ENCODE measurements around the gene CSNK1G1. TPM values are rescaled to one million over a fixed set of nuclear protein-coding genes. Genes with fewer than 3 reads are reported as not detected.
"Not testable (repeated sequence)": the region's sequence is repeated elsewhere in the genome, so short reads cannot be mapped to it uniquely, and the experiment has no call there.

Gene CSNK1G1
- total RNA-seq, 1 donor from 2014 or later: 6.0 TPM

DNA sequence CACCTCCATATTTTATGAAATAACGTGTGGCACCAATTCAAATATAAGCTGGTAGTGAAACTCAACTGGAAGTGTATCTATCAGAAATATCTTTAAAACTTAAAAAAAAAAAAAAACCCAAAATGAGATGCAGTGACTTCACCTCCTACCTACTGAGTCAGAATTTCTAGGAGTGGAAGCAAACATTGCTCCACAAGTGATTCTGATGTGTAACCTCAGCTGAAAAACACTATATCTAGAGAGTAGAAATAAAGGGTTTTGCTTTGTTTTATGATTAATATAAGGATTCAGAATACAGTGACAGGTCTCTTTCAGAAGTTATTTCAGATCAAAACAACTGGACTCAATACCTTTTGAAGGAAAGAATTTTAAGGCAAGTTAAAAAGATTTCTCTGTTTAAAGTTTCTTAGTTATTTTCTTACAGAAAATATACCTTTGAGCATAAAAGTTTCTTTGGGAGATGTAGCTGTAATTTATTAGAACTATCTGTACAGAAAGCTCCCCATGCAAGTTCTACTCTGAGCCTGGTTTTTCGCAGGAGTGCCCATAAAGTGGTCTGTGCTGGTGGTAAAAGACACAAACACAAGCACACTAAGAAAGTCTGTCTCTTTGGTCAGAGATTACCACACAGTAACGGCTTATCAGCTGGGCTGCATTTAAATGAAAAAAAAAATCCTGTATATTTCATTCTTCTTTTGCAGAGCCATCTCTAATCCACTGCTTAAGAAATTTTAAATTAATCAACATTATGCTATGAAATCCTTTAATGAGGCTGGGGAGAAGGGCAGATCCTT is 133.2 kb downstream of the CSNK1G1 start:
- no peak for ATAC-seq (ENCODE audit: poor library complexity)

DNA sequence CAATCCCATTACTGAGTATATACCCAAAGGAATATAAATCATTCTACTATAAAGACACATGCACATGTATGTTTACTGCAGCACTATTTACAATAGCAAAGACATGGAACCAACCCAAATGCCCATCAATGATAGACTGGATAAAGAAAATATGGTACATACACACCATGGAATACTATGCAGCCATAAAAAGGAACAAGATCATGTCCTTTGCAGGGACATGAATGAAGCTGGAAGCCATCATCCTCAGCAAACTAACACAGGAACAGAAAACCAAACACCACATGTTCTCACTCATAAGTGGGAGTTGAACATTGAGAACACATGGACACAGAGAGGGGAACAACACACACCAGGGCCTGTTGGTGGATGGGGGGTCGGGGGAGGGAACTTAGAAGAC is 134.1 kb downstream of the CSNK1G1 start:
- intact Hi-C loops (cut with DNase I); ATAC-seq (ENCODE audit: poor library complexity); DNase-seq: not testable (repeated sequence)

More for the DNA sequence above, 133.2 kb downstream of the CSNK1G1 start:
- no peak for DNase-seq
- intact Hi-C loops (cut with DNase I): no loop called here

GRCh38 chr15:64217429-64217750 is 138.6 kb downstream of the CSNK1G1 start:
- intact Hi-C loops (cut with DNase I): loop anchor here (10.0 kb wide), 1 partner anchor 467 kb away; no protein-coding TSS in a partner anchor
- ATAC-seq (ENCODE audit: poor library complexity); DNase-seq: not testable (repeated sequence)

DNA sequence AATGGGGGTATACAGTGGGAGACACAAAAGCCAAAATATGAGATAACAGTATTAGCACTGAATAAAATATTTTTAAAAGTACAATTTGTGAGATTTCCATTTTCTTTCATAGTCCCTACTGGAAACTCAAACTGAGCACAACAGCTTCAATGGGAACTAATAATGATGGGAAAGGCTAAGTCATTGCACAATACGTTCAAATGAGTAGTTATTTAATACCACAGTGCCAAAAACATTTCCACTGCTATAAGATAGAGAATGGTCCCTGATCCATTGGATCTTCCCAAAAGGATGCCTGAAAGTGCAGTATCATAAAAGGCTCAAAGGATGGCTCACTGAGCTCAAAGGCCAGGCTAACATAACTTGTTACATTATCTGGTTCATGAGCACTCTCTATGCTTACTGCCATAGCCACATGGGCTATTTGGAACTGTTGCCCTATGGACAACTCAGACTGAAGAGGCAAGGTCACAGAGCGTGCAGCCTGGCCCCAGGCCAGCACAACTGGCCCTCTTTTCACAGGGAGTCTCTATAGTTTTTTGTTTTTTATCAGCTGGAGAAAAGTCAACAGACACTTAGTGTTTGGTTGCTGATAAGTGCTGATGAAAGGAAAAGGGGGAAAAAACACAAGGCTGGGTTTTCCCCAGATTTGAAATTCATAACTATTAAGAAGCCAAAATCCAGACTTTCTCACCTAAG is 139.1 kb downstream of the CSNK1G1 start:
- ATAC-seq (ENCODE audit: poor library complexity) (peak; percentile 56), DNase-seq (peak; percentile 59)
- intact Hi-C loops (cut with DNase I): loop anchor here (10.0 kb wide), 1 partner anchor 468 kb away; no protein-coding TSS in a partner anchor

- DNase-seq (no peak), ATAC-seq (ENCODE audit: poor library complexity) (no peak)
- intact Hi-C loops (cut with DNase I): loop anchor here (10.0 kb wide), 1 partner anchor 469 kb away; no protein-coding TSS in a partner anchor
Measured at GRCh38 chr15:64216196-64216595, 139.8 kb downstream of the CSNK1G1 start.

DNA sequence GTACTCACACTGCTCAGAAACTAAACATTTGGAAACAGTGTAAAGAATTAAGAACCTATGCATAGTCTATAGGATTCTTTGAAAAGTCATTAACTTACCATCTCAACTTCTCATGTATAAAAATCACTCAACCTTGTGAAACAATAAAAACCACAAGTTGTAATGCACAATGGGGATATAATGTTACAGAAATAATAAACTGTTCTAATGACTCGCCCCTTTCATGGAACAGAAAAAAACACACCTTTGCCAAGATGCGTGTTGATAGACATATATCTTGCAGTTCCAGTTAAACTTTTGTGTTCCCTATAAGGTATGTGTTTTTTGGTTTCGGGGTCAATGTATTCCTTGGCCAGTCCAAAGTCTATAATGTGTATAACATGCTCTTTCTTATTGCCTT is 142.3 kb downstream of the CSNK1G1 start:
- intact Hi-C loops (cut with DNase I): loop anchor here (10.0 kb wide), 1 partner anchor 471 kb away; no protein-coding TSS in a partner anchor
- no peak for ATAC-seq (ENCODE audit: poor library complexity)
- DNase-seq: no peak

GRCh38 chr15:64211696-64212095 is 144.3 kb downstream of the CSNK1G1 start:
- intact Hi-C loops (cut with DNase I): loop anchor here (10.0 kb wide), 1 partner anchor 473 kb away; no protein-coding TSS in a partner anchor
- ATAC-seq (ENCODE audit: poor library complexity) (no peak), DNase-seq (no peak)

- ATAC-seq (ENCODE audit: poor library complexity): no peak
- intact Hi-C loops (cut with DNase I): loop anchor here (10.0 kb wide), 1 partner anchor 474 kb away; no protein-coding TSS in a partner anchor
- no peak for DNase-seq
Measured at GRCh38 chr15:64210371-64210770, 145.6 kb downstream of the CSNK1G1 start.

- ATAC-seq (ENCODE audit: poor library complexity) (no peak), DNase-seq (no peak)
- intact Hi-C loops (cut with DNase I): loop anchor here (10.0 kb wide), 1 partner anchor 475 kb away; no protein-coding TSS in a partner anchor
Measured at GRCh38 chr15:64209680-64210334, 146.2 kb downstream of the CSNK1G1 start.

GRCh38 chr15:64205202-64205601 is 150.8 kb downstream of the CSNK1G1 start:
- intact Hi-C loops (cut with DNase I): no loop called here
- no peak for DNase-seq
- no peak for ATAC-seq (ENCODE audit: poor library complexity)

DNA sequence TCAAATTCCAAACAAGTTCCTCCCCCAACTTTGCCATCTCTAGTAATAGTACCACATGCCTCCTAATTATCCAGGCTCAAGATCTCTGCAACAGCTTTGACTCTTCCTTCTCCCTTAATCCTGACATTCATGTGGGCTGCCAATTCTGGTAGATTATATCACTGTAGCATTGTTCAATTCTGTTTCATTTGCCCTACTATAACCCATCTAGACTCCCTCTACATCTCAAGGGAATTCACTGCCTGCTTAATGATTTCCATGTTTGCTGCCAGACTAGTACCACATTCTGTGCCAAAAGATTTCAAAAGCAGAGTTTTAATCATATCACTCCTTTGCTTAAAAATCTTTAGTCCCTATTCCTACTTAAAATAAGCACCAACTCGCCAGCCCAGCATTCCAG is 158.5 kb downstream of the CSNK1G1 start:
- ATAC-seq (ENCODE audit: poor library complexity) (peak; percentile 15), DNase-seq (no peak)
- intact Hi-C loops (cut with DNase I): no loop called here

DNA sequence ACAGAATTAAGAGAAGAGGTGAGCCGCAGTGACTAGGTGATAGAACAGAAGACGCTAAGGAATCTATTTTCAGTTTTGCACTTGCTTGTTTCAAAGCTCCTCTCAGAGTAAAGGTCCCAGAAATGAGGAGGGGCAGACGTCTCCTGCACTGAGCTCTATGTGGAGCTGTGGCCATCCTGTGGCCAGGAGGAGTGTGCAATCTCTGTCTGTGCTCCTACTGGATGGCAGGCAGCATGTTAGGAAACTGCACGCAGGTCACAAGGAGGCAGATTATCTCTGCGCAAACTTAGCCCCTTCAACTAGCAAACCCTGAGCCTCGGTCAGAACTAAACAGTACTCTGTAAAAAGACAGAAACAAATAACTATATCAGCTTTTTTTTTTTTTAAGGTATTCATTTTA is 162.0 kb downstream of the CSNK1G1 start:
- intact Hi-C loops (cut with DNase I): no loop called here
- DNase-seq (no peak), ATAC-seq (ENCODE audit: poor library complexity) (no peak)

DNA sequence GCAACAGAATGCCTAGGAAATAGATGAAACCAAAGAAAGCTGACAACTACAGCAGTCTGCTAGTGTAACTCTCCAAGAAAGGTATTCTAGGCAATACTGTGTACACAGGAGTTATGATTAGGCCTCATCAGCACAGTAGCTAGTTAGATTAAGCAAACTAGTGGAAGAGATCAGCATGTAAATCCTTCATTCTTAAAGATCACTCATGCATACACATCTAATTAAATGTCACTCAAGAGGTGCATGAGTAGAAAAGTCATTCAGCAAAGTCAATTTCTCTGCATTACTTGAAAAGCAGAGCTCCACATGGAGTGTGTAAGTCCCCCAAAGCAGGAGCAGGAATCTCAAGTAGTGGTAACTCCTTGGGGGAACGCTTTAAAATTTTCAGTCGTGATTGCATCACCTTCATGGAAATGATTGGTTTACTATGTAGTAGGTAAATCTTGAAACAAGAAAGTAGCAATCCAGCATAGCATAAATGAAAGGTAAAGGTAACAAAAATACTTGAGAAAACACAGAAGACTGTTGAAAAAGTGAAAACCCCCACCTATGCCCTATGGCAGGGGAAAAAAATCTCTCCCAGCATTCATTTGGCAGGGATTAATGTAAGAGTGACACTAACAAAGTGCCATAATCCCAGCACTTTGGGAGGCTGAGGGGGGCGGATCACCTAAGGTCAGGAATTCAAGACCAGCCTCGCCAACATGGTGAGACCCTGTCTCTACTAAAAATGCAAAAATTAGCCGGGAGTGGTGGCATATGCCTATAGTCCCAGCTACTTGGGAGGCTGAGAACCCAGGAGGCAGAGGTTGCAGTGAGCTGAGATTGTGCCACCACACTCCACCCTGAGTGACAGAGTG is 163.8 kb downstream of the CSNK1G1 start:
- DNase-seq: no peak
- ATAC-seq (ENCODE audit: poor library complexity): no peak
- intact Hi-C loops (cut with DNase I): no loop called here

- DNase-seq (no peak), ATAC-seq (ENCODE audit: poor library complexity) (no peak)
Measured at GRCh38 chr15:64187396-64188191, 168.4 kb downstream of the CSNK1G1 start.

DNA sequence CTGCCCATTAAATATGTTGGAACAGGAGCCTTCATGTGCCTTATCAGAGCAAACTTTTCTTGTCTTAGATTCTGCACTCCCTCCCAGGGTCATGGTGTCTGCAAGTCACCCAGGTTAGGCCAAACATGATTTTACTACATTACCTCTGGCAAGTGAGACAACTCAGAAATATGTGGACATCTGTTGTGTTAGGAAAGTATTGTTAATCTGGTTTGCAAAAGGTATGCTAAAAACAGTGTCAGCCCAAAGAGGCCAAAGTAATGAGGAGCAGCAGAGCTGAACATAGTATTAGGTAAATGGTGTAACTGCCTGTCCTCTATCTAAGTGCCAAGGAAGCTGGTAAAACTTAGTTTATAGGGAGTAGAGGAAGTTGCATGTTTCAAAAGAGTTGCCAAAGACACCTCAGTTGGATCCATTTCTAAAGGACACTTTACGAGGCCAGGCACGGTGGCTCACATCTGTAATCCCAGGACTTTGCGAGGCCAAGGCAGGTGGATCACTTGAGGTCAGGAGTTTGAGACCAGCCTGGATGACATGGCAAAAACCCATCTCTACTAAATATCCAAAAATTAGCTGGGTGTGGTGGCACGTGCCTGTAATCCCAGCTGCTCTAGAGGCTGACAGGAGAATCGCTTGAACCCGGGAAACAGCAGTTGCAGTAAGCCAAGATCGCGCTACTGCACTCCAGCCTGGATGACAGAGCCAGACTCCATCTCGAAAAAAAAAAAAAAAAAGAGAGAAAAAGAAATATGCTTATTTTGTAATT is 170.6 kb downstream of the CSNK1G1 start:
- intact Hi-C loops (cut with DNase I): no loop called here
- no peak for ATAC-seq (ENCODE audit: poor library complexity)
- no peak for DNase-seq

More at GRCh38 chr15:64187396-64188191, 168.4 kb downstream of the CSNK1G1 start:
- intact Hi-C loops (cut with DNase I): no loop called here

DNA sequence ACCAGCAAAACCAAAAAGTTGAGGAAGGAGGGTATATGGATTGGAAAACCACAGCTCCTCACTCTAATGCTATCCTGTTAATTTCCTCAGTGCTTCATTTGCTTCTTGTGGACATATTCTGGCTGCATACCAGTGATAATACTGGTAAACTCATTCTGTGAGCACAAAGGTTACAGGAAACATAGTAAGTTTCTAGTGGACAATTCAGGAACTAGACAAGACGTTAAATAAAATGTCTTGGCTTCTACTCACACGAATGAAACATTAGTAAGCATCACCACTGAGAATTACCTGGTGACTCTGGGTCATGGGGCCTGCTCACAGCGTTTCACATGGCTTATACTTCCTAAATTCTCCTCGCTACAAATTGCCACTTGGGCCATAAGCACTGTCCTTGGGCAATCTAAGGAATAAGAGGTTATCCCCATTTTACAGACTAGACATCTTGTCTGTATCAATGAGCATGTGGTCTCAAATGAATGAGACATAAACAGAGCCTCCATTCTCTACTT is 173.1 kb downstream of the CSNK1G1 start:
- ATAC-seq (ENCODE audit: poor library complexity) (no peak), DNase-seq (no peak)
- intact Hi-C loops (cut with DNase I): no loop called here
